ENCODE results near the gene DENND6B. TPM values are rescaled to one million over a fixed set of nuclear protein-coding genes. Genes with fewer than 3 reads are reported as not detected.
"Not testable (repeated sequence)": the region's sequence is repeated elsewhere in the genome, so short reads cannot be mapped to it uniquely, and the experiment has no call there.

Gene DENND6B
- total RNA-seq, 2 donors from 2014 or later, result 2.2 TPM

- Mint-ChIP-seq H3K27me3 (peaks cover 0 to 2% of the 10 kb centered on the region in 2 donors), H3K27ac (no peak overlapping the region), H3K36me3 (no peaks in the 10 kb centered on the region), H3K4me3 (no peak overlapping the region), H3K9me3 (no peaks in the 10 kb centered on the region), H3K4me1 (ENCODE audit: low read depth in 2 of 2) (no peaks in the 10 kb centered on the region)
- DNase-seq (ENCODE audit: low spot score) (no peak), ATAC-seq (peak; percentile 69 to 72)
Observed at GRCh38 chr22:50276143-50276542, 50.7 kb downstream of the DENND6B start.

- Mint-ChIP-seq H3K36me3 (no peaks in the 10 kb centered on the region), H3K4me1 (ENCODE audit: low read depth in 2 of 2) (no peaks in the 10 kb centered on the region), H3K4me3 (no peak overlapping the region), H3K27ac (no peak overlapping the region), H3K27me3 (peaks cover 0 to 2% of the 10 kb centered on the region in 2 donors), H3K9me3 (no peaks in the 10 kb centered on the region)
- no peak for ATAC-seq
- DNase-seq (ENCODE audit: low spot score), result no peak
Observed at GRCh38 chr22:50275181-50276055, 51.4 kb downstream of the DENND6B start.

GRCh38 chr22:50274771-50275170, 52.0 kb downstream of the DENND6B start:
- DNase-seq (ENCODE audit: low spot score) (no peak), ATAC-seq (no peak)
- no peak overlapping the region for H3K4me3 Mint-ChIP-seq
- no peak overlapping the region for H3K27ac Mint-ChIP-seq
- H3K9me3 Mint-ChIP-seq, result no peaks in the 10 kb centered on the region
- no peaks in the 10 kb centered on the region for H3K4me1 Mint-ChIP-seq (ENCODE audit: low read depth in 2 of 2)
- peaks cover 0 to 2% of the 10 kb centered on the region in 2 donors for H3K27me3 Mint-ChIP-seq
- no peaks in the 10 kb centered on the region for H3K36me3 Mint-ChIP-seq

GRCh38 chr22:50274311-50274710, 52.5 kb downstream of the DENND6B start:
- H3K4me1 Mint-ChIP-seq (ENCODE audit: low read depth in 2 of 2), result no peaks in the 10 kb centered on the region
- no peak overlapping the region for H3K27ac Mint-ChIP-seq
- H3K27me3 Mint-ChIP-seq, result peaks cover 0 to 2% of the 10 kb centered on the region in 2 donors
- ATAC-seq, result no peak
- no peak for DNase-seq (ENCODE audit: low spot score)
- no peaks in the 10 kb centered on the region for H3K36me3 Mint-ChIP-seq
- H3K9me3 Mint-ChIP-seq, result no peaks in the 10 kb centered on the region
- no peak overlapping the region for H3K4me3 Mint-ChIP-seq

- H3K27ac Mint-ChIP-seq; H3K9me3 Mint-ChIP-seq; H3K36me3 Mint-ChIP-seq; DNase-seq (ENCODE audit: low spot score); H3K4me1 Mint-ChIP-seq (ENCODE audit: low read depth in 2 of 2); ATAC-seq; H3K4me3 Mint-ChIP-seq; H3K27me3 Mint-ChIP-seq: not testable (repeated sequence)
Observed at GRCh38 chr22:50273781-50274180, 53.0 kb downstream of the DENND6B start.

GRCh38 chr22:50273352-50273751, 53.5 kb downstream of the DENND6B start:
- H3K27me3 Mint-ChIP-seq, result not testable (repeated sequence)

GRCh38 chr22:50272044-50272802, 54.6 kb downstream of the DENND6B start:
- H3K27ac Mint-ChIP-seq, result no peak overlapping the region
- H3K9me3 Mint-ChIP-seq, result no peaks in the 10 kb centered on the region
- ATAC-seq, result no peak
- H3K4me1 Mint-ChIP-seq (ENCODE audit: low read depth in 2 of 2), result peaks cover 0 to 3% of the 10 kb centered on the region in 2 donors
- H3K27me3 Mint-ChIP-seq, result peaks cover 0 to 2% of the 10 kb centered on the region in 2 donors
- H3K4me3 Mint-ChIP-seq, result no peak overlapping the region
- DNase-seq (ENCODE audit: low spot score), result no peak
- H3K36me3 Mint-ChIP-seq, result no peaks in the 10 kb centered on the region

More at GRCh38 chr22:50273352-50273751, 53.5 kb downstream of the DENND6B start:
- not testable (repeated sequence) for ATAC-seq; H3K27ac Mint-ChIP-seq; DNase-seq (ENCODE audit: low spot score); H3K4me1 Mint-ChIP-seq (ENCODE audit: low read depth in 2 of 2); H3K9me3 Mint-ChIP-seq; H3K4me3 Mint-ChIP-seq; H3K36me3 Mint-ChIP-seq

GRCh38 chr22:50271519-50271970, 55.3 kb downstream of the DENND6B start:
- ATAC-seq, result peak; percentile 29 to 56
- H3K36me3 Mint-ChIP-seq, result no peaks in the 10 kb centered on the region
- no peak overlapping the region for H3K27ac Mint-ChIP-seq
- no peak for DNase-seq (ENCODE audit: low spot score)
- peaks cover 0 to 3% of the 10 kb centered on the region in 2 donors for H3K4me1 Mint-ChIP-seq (ENCODE audit: low read depth in 2 of 2)
- H3K27me3 Mint-ChIP-seq, result peaks cover 0 to 2% of the 10 kb centered on the region in 2 donors
- H3K9me3 Mint-ChIP-seq, result no peaks in the 10 kb centered on the region
- peak overlapping the region; percentile 56 for H3K4me3 Mint-ChIP-seq

- Mint-ChIP-seq H3K4me1 (ENCODE audit: low read depth in 2 of 2) (peaks cover 0 to 3% of the 10 kb centered on the region in 2 donors), H3K27me3 (peaks cover 0 to 2% of the 10 kb centered on the region in 2 donors), H3K27ac (no peak overlapping the region), H3K4me3 (peak overlapping the region; percentile 56), H3K9me3 (no peaks in the 10 kb centered on the region), H3K36me3 (no peaks in the 10 kb centered on the region)
- DNase-seq (ENCODE audit: low spot score) (no peak), ATAC-seq (peak; percentile 70 to 77)
Observed at GRCh38 chr22:50270666-50271394, 56.0 kb downstream of the DENND6B start.

GRCh38 chr22:50269970-50270665, 56.7 kb downstream of the DENND6B start, which contains the start of gene MAPK11:
MAPK11 (minus strand) TSS chr22:50270380; CDS start chr22:50270292, 88 bp downstream.
- Mint-ChIP-seq H3K4me1 (ENCODE audit: low read depth in 2 of 2) (peaks cover 0 to 3% of the 10 kb centered on the region in 2 donors), H3K27ac (no peak within 1 kb of the TSS), H3K4me3 (peak within 1 kb of the TSS; percentile 56), H3K36me3 (no peaks in the 10 kb centered on the region), H3K9me3 (no peaks in the 10 kb centered on the region), H3K27me3 (peaks cover 0 to 2% of the 10 kb centered on the region in 2 donors)
- peak; percentile 86 for DNase-seq (ENCODE audit: low spot score)
- ATAC-seq, result peak; percentile 78 to 86

GRCh38 chr22:50269573-50269969, 57.2 kb downstream of the DENND6B start:
- Mint-ChIP-seq H3K36me3 (no peaks in the 10 kb centered on the region), H3K27ac (no peak overlapping the region), H3K9me3 (no peaks in the 10 kb centered on the region), H3K27me3 (peaks cover 0 to 2% of the 10 kb centered on the region in 2 donors), H3K4me1 (ENCODE audit: low read depth in 2 of 2) (peaks cover 0 to 3% of the 10 kb centered on the region in 2 donors), H3K4me3 (peak overlapping the region; percentile 32)
- ATAC-seq (no peak), DNase-seq (ENCODE audit: low spot score) (no peak)

GRCh38 chr22:50268655-50269113, 58.1 kb downstream of the DENND6B start:
- no peak for ATAC-seq
- H3K4me3 Mint-ChIP-seq, result no peak overlapping the region
- H3K4me1 Mint-ChIP-seq (ENCODE audit: low read depth in 2 of 2), result peaks cover 0 to 3% of the 10 kb centered on the region in 2 donors

More at GRCh38 chr22:50268655-50269113, 58.1 kb downstream of the DENND6B start:
- DNase-seq (ENCODE audit: low spot score), result no peak
- Mint-ChIP-seq H3K27ac (no peak overlapping the region), H3K27me3 (no peaks in the 10 kb centered on the region), H3K36me3 (no peaks in the 10 kb centered on the region), H3K9me3 (no peaks in the 10 kb centered on the region)

All from natural killer cell treated with Interleukin-12 subunit alpha and Interleukin-12 subunit beta and Interleukin-15 and Interleukin-18, amount 100 ng/mL, for 72 hours (primary cell).